ENCODE results near the gene IL25.

The IL25 gene

GRCh38 chr14:23409475-23409874, 36.9 kb downstream of the IL25 start:
- H3K27ac ChIP-seq = no peak overlapping the region

GRCh38 chr14:23409966-23410635, 37.5 kb downstream of the IL25 start:
- Histone ChIP-seq H3K27ac (no peak overlapping the region), H3K79me2 (ENCODE audit: insufficient read depth, low read depth) (no peaks in the 10 kb centered on the region), H4K20me1 (ENCODE audit: insufficient read depth) (no peaks in the 10 kb centered on the region), H3K4me1 (ENCODE audit: low read depth, poor library complexity, severe bottlenecking) (no peaks in the 10 kb centered on the region), H3K9ac (no peak overlapping the region), H3K4me2 (no peak overlapping the region), H3K4me3 (IDR thresholded peaks at IDR 0.05; ENCODE audit: insufficient read depth, low read depth, low read length) (no peak overlapping the region), H3K36me3 (ENCODE audit: insufficient read depth) (no peaks in the 10 kb centered on the region), H2AFZ (ENCODE audit: low read depth) (no peak overlapping the region), H3K27me3 (ENCODE audit: insufficient read depth, low read depth) (peaks cover 25% of the 10 kb centered on the region; the same call in 1 of the 2 replicates)
- TF ChIP-seq, protein P1, sequence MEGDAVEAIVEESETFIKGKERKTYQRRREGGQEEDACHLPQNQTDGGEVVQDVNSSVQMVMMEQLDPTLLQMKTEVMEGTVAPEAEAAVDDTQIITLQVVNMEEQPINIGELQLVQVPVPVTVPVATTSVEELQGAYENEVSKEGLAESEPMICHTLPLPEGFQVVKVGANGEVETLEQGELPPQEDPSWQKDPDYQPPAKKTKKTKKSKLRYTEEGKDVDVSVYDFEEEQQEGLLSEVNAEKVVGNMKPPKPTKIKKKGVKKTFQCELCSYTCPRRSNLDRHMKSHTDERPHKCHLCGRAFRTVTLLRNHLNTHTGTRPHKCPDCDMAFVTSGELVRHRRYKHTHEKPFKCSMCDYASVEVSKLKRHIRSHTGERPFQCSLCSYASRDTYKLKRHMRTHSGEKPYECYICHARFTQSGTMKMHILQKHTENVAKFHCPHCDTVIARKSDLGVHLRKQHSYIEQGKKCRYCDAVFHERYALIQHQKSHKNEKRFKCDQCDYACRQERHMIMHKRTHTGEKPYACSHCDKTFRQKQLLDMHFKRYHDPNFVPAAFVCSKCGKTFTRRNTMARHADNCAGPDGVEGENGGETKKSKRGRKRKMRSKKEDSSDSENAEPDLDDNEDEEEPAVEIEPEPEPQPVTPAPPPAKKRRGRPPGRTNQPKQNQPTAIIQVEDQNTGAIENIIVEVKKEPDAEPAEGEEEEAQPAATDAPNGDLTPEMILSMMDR (conservative IDR thresholded peaks at IDR 0.05; ENCODE audit: low read depth, low read length) = no peak

More at GRCh38 chr14:23409475-23409874, 36.9 kb downstream of the IL25 start:
- Histone ChIP-seq H3K27me3 (ENCODE audit: insufficient read depth, low read depth) (peaks cover 25% of the 10 kb centered on the region; the same call in 1 of the 2 replicates), H3K4me2 (no peak overlapping the region), H3K4me1 (ENCODE audit: low read depth, poor library complexity, severe bottlenecking) (no peaks in the 10 kb centered on the region), H3K4me3 (IDR thresholded peaks at IDR 0.05; ENCODE audit: insufficient read depth, low read depth, low read length) (no peak overlapping the region), H3K36me3 (ENCODE audit: insufficient read depth) (no peaks in the 10 kb centered on the region), H3K79me2 (ENCODE audit: insufficient read depth, low read depth) (no peaks in the 10 kb centered on the region), H4K20me1 (ENCODE audit: insufficient read depth) (no peaks in the 10 kb centered on the region), H3K9ac (no peak overlapping the region), H2AFZ (ENCODE audit: low read depth) (no peak overlapping the region)
- TF ChIP-seq, protein P1 (conservative IDR thresholded peaks at IDR 0.05; ENCODE audit: low read depth, low read length) = no peak

- Histone ChIP-seq H3K79me2 (ENCODE audit: insufficient read depth, low read depth) (no peaks in the 10 kb centered on the region), H3K4me2 (no peak overlapping the region), H3K4me1 (ENCODE audit: low read depth, poor library complexity, severe bottlenecking) (no peaks in the 10 kb centered on the region), H3K36me3 (ENCODE audit: insufficient read depth) (no peaks in the 10 kb centered on the region), H2AFZ (ENCODE audit: low read depth) (no peak overlapping the region), H3K4me3 (IDR thresholded peaks at IDR 0.05; ENCODE audit: insufficient read depth, low read depth, low read length) (no peak overlapping the region), H4K20me1 (ENCODE audit: insufficient read depth) (no peaks in the 10 kb centered on the region), H3K27me3 (ENCODE audit: insufficient read depth, low read depth) (peaks cover 14% of the 10 kb centered on the region; the same call in 1 of the 2 replicates), H3K9ac (no peak overlapping the region), H3K27ac (no peak overlapping the region)
- TF ChIP-seq, protein P1 (conservative IDR thresholded peaks at IDR 0.05; ENCODE audit: low read depth, low read length) = no peak
Measured at GRCh38 chr14:23411563-23412525, 39.2 kb downstream of the IL25 start.

DNA sequence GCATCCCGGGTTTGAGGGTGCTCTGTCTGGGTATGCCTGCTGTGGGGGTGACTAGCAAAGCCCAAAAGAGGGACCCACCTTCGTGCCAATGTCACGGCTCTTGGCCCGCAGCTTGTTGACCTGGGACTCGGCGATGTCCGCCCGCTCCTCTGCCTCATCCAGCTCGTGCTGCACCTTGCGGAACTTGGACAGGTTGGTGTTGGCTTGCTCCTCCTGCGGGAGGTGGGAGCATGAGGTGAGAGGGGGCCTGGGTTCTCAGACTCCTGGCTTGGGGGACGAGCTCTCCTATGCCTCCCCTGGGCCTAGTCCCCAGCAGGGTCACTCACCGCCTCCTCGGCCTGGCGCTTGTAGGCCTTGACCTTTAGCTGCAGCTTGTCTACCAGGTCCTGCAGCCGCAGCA, 41.1 kb downstream of the IL25 start:
- Histone ChIP-seq H3K9ac (no peak overlapping the region), H3K79me2 (ENCODE audit: insufficient read depth, low read depth) (no peaks in the 10 kb centered on the region), H3K27ac (no peak overlapping the region), H3K4me3 (IDR thresholded peaks at IDR 0.05; ENCODE audit: insufficient read depth, low read depth, low read length) (no peak overlapping the region), H2AFZ (ENCODE audit: low read depth) (no peak overlapping the region), H3K27me3 (ENCODE audit: insufficient read depth, low read depth) (peaks cover 9% of the 10 kb centered on the region; the same call in 1 of the 2 replicates), H4K20me1 (ENCODE audit: insufficient read depth) (no peaks in the 10 kb centered on the region), H3K4me1 (ENCODE audit: low read depth, poor library complexity, severe bottlenecking) (no peaks in the 10 kb centered on the region), H3K36me3 (ENCODE audit: insufficient read depth) (no peaks in the 10 kb centered on the region), H3K4me2 (no peak overlapping the region)
- TF ChIP-seq, protein P1 (conservative IDR thresholded peaks at IDR 0.05; ENCODE audit: low read depth, low read length) = no peak
